Trophoblast cell (in vitro differentiated cells and primary cell): Measurements from ENCODE around the gene CCDC57.

Experiments
- DNase-seq, 2 donors: peaks; one replicate each; pipeline ENCODE4 v3.0.0-alpha.2; 2016
- H2AFZ ChIP-seq: 2 replicates; pipeline ENCODE4 v1.6.1; 2013; ENCODE audit warnings: low read length, moderate library complexity, mild to moderate bottlenecking; ENCODE audit not compliant: insufficient read depth, poor library complexity
- H2AK5ac ChIP-seq: 2 replicates; pipeline ENCODE4 v1.6.1; 2013; ENCODE audit warnings: mild to moderate bottlenecking, low read length
- H2BK120ac ChIP-seq: 2 replicates; pipeline ENCODE4 v1.6.1; 2013; ENCODE audit warnings: low read length, mild to moderate bottlenecking, moderate library complexity; ENCODE audit not compliant: insufficient read depth, poor library complexity
- H2BK12ac ChIP-seq: 2 replicates; pipeline ENCODE4 v1.6.1; 2013; ENCODE audit warnings: mild to moderate bottlenecking, low read length, moderate library complexity
- H2BK5ac ChIP-seq: 2 replicates; pipeline ENCODE4 v1.6.1; 2013; ENCODE audit warnings: low read length, low read depth, moderate library complexity, mild to moderate bottlenecking; ENCODE audit not compliant: poor library complexity
- H3K14ac ChIP-seq: 2 replicates; pipeline ENCODE4 v1.6.1; 2013; ENCODE audit warnings: mild to moderate bottlenecking, low read length
- H3K18ac ChIP-seq: 2 replicates; pipeline ENCODE4 v1.6.1; 2013; ENCODE audit warnings: mild to moderate bottlenecking, low read length
- H3K23ac ChIP-seq: 2 replicates; pipeline ENCODE4 v1.6.1; 2013; ENCODE audit warnings: low read length
- H3K27ac ChIP-seq: 2 replicates; pipeline ENCODE4 v1.5.1; 2013; ENCODE audit warnings: low read depth, mild to moderate bottlenecking, inconsistent platforms, low read length, moderate library complexity
- H3K27me3 ChIP-seq: 2 replicates; pipeline ENCODE4 v1.6.1; 2013; ENCODE audit warnings: inconsistent platforms, mild to moderate bottlenecking, low read length, moderate library complexity; ENCODE audit not compliant: insufficient read depth
- H3K36me3 ChIP-seq, 2 experiments: 1 replicate in 1 of 2; 2 replicates in 1 of 2; pipeline ENCODE4 v1.6.1; 2013; ENCODE audit warnings: low read length in 2 of 2, mild to moderate bottlenecking in 2 of 2, moderate library complexity in 1 of 2; ENCODE audit not compliant: insufficient read depth in 2 of 2, control insufficient read depth in 1 of 2
- H3K4ac ChIP-seq: 2 replicates; pipeline ENCODE4 v1.6.1; 2013; ENCODE audit warnings: low read depth, mild to moderate bottlenecking, low read length, moderate library complexity
- H3K4me1 ChIP-seq, 2 experiments: 1 replicate in 1 of 2; 2 replicates in 1 of 2; pipeline ENCODE4 v1.6.1; 2013; ENCODE audit warnings: low read length in 2 of 2, mild to moderate bottlenecking in 2 of 2, moderate library complexity in 1 of 2; ENCODE audit not compliant: insufficient read depth in 2 of 2, control insufficient read depth in 1 of 2
- H3K4me2 ChIP-seq: 2 replicates; pipeline ENCODE4 v1.6.1; 2013; ENCODE audit warnings: inconsistent platforms, mild to moderate bottlenecking, low read length, moderate library complexity
- H3K4me3 ChIP-seq: 2 replicates; pipeline ENCODE4 v1.5.1; 2013; ENCODE audit warnings: mild to moderate bottlenecking, low read depth, low read length, inconsistent platforms
- H3K79me1 ChIP-seq: one replicate; pipeline ENCODE4 v1.6.1; 2013; ENCODE audit warnings: low read length
- H3K79me2 ChIP-seq: 2 replicates; pipeline ENCODE4 v1.6.1; 2013; ENCODE audit warnings: low read length, mild to moderate bottlenecking; ENCODE audit not compliant: control insufficient read depth, insufficient read depth, poor library complexity
- H3K9ac ChIP-seq: 2 replicates; pipeline ENCODE4 v1.6.1; 2013; ENCODE audit warnings: mild to moderate bottlenecking, low read length
- H3K9me3 ChIP-seq: 2 replicates; pipeline ENCODE4 v1.6.1; 2013; ENCODE audit warnings: low read depth, mild to moderate bottlenecking, control low read depth, inconsistent platforms, low read length; ENCODE audit not compliant: insufficient read depth
- H4K12ac ChIP-seq: 2 replicates; pipeline ENCODE4 v1.6.1; 2013; ENCODE audit warnings: low read depth, mild to moderate bottlenecking, low read length, moderate library complexity
- H4K8ac ChIP-seq: 2 replicates; pipeline ENCODE4 v1.6.1; 2013; ENCODE audit warnings: low read depth, mild to moderate bottlenecking, low read length, moderate library complexity
- H4K91ac ChIP-seq: one replicate; pipeline ENCODE4 v1.6.1; 2013; ENCODE audit warnings: low read depth, mild to moderate bottlenecking, low read length, moderate library complexity
- WGBS: extraction: QIAGEN DNeasy Blood & Tissue Kit; methylation state at CpG from one replicate; pipeline ENCODE4 v1.1.7; 2013; ENCODE audit warnings: missing lambda C conversion rate; ENCODE audit not compliant: insufficient read length, insufficient coverage; ENCODE audit errors: extremely low coverage; 5-methylcytosine and 5-hydroxymethylcytosine counted together

The CCDC57 gene

GRCh38 chr17:82170412-82170961 lies 42.2 kb downstream of the CCDC57 start:
- Histone ChIP-seq H3K18ac (no peak overlapping the region), H4K8ac (no peak overlapping the region)

GRCh38 chr17:82168568-82168967 lies 44.1 kb downstream of the CCDC57 start:
- Histone ChIP-seq H3K27ac (no peak overlapping the region), H2AK5ac (no peak overlapping the region), H3K79me2 (no peaks in the 10 kb centered on the region)

More at GRCh38 chr17:82170412-82170961, 42.2 kb downstream of the CCDC57 start:
- Histone ChIP-seq H3K27me3 (no peaks in the 10 kb centered on the region), H3K4ac (no peak overlapping the region), H3K27ac (no peak overlapping the region), H2BK5ac (no peak overlapping the region), H2BK12ac (no peak overlapping the region), H3K9ac (no peak overlapping the region), H3K14ac (no peak overlapping the region), H3K9me3 (peaks cover 4% of the 10 kb centered on the region), H3K4me1 (peaks cover 3 to 4% of the 10 kb centered on the region in 2 experiments), H4K12ac (no peak overlapping the region), H3K79me2 (no peaks in the 10 kb centered on the region), H3K4me3 (no peak overlapping the region), H2AFZ (no peak overlapping the region), H3K79me1 (no peaks in the 10 kb centered on the region), H2AK5ac (no peak overlapping the region), H4K91ac (no peak overlapping the region), H3K4me2 (no peak overlapping the region), H3K23ac (no peak overlapping the region), H3K36me3 (peaks cover 20 to 21% of the 10 kb centered on the region in 2 experiments), H2BK120ac (no peak overlapping the region)
- peak in 1 of 2 donors; percentile 13 for DNase-seq
- WGBS, result no CpG with 5 or more reads among the region's 19 CpGs

DNA sequence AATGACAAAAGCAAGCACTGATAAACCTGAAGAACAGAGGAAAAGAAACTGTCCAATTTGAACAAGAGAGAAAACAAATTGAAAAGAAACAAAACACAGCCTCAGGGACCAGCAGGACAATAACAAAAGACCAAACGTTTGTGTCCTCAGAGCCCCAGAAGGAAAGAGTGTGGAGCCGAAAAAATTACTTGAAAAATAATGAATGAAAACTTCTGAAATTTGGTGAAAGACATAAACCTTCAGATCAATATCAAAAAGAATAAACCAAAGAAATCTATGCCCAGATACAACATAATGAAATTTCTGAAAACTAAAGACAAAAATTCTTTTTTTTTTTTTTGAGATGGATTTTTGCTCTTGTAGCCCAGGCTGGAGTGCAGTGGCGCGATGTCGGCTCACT lies 45.6 kb downstream of the CCDC57 start:
- no peak overlapping the region for H2BK12ac ChIP-seq
- H3K14ac ChIP-seq, result no peak overlapping the region
- no peak overlapping the region for H3K4ac ChIP-seq
- H3K79me1 ChIP-seq, result no peaks in the 10 kb centered on the region
- peaks cover 23 to 28% of the 10 kb centered on the region in 2 experiments for H3K36me3 ChIP-seq
- H3K23ac ChIP-seq, result no peak overlapping the region
- H3K4me1 ChIP-seq, result no peaks in the 10 kb centered on the region
- H2AFZ ChIP-seq, result no peak overlapping the region
- no peak overlapping the region for H4K12ac ChIP-seq
- H2BK5ac ChIP-seq, result no peak overlapping the region
- no peak overlapping the region for H3K18ac ChIP-seq
- no peaks in the 10 kb centered on the region for H3K27me3 ChIP-seq
- no CpG with 5 or more reads among the region's 5 CpGs for WGBS
- no peaks in the 10 kb centered on the region for H3K79me2 ChIP-seq
- H3K9ac ChIP-seq, result no peak overlapping the region
- H4K91ac ChIP-seq, result no peak overlapping the region
- H3K4me3 ChIP-seq, result no peak overlapping the region
- H2BK120ac ChIP-seq, result no peak overlapping the region
- no peak overlapping the region for H3K4me2 ChIP-seq
- DNase-seq, result no peak
- no peaks in the 10 kb centered on the region for H3K9me3 ChIP-seq
- H4K8ac ChIP-seq, result no peak overlapping the region
- no peak overlapping the region for H2AK5ac ChIP-seq
- H3K27ac ChIP-seq, result no peak overlapping the region

More at GRCh38 chr17:82168568-82168967, 44.1 kb downstream of the CCDC57 start:
- H3K4ac ChIP-seq, result no peak overlapping the region
- no peak overlapping the region for H2BK5ac ChIP-seq
- no peak overlapping the region for H3K23ac ChIP-seq
- no peak overlapping the region for H2AFZ ChIP-seq
- no peaks in the 10 kb centered on the region for H3K27me3 ChIP-seq
- WGBS, result no CpG with 5 or more reads among the region's 6 CpGs
- H2BK12ac ChIP-seq, result no peak overlapping the region
- H3K18ac ChIP-seq, result no peak overlapping the region
- DNase-seq, result no peak
- no peak overlapping the region for H2BK120ac ChIP-seq
- no peak overlapping the region for H4K8ac ChIP-seq
- H3K14ac ChIP-seq, result no peak overlapping the region
- no peak overlapping the region for H3K9ac ChIP-seq
- H4K12ac ChIP-seq, result no peak overlapping the region
- no peak overlapping the region for H4K91ac ChIP-seq
- no peaks in the 10 kb centered on the region for H3K79me1 ChIP-seq
- H3K4me1 ChIP-seq, result no peaks in the 10 kb centered on the region
- no peak overlapping the region for H3K4me3 ChIP-seq
- no peak overlapping the region for H3K4me2 ChIP-seq
- peaks cover 2% of the 10 kb centered on the region for H3K9me3 ChIP-seq
- peaks cover 19 to 23% of the 10 kb centered on the region in 2 experiments for H3K36me3 ChIP-seq

GRCh38 chr17:82164853-82165252 lies 47.8 kb downstream of the CCDC57 start:
- Histone ChIP-seq H3K9ac (no peak overlapping the region), H3K18ac (no peak overlapping the region), H3K23ac (no peak overlapping the region), H4K8ac (no peak overlapping the region), H3K27ac (no peak overlapping the region), H2AFZ (no peak overlapping the region), H3K79me1 (no peaks in the 10 kb centered on the region), H2AK5ac (no peak overlapping the region), H3K4me3 (no peak overlapping the region), H3K9me3 (no peaks in the 10 kb centered on the region), H2BK12ac (no peak overlapping the region), H3K36me3 (peaks cover 12 to 14% of the 10 kb centered on the region in 2 experiments), H4K91ac (no peak overlapping the region), H2BK120ac (no peak overlapping the region), H3K14ac (no peak overlapping the region), H3K4me2 (no peak overlapping the region), H2BK5ac (no peak overlapping the region), H3K79me2 (no peaks in the 10 kb centered on the region), H3K4me1 (peaks cover 3 to 4% of the 10 kb centered on the region in 2 experiments), H3K4ac (no peak overlapping the region), H4K12ac (no peak overlapping the region), H3K27me3 (no peaks in the 10 kb centered on the region)
- no CpG with 5 or more reads among the region's 3 CpGs for WGBS
- DNase-seq, result no peak
